HepG2 (cell line): ENCODE results near the gene NPB.

Experiments
- ETV5 ChIP-seq: IDR thresholded peaks from 2 replicates; pipeline ENCODE4 v1.6.1; 2018; ENCODE audit warnings: missing biosample characterization, missing genetic modification reagents, inconsistent platforms, borderline replicate concordance
- FOXM1 ChIP-seq: sonication (generic); formaldehyde crosslinking; IDR thresholded peaks from 2 replicates; pipeline ENCODE4 v1.5.0; 2020; ENCODE audit warnings: missing genetic modification reagents
- NR1H2 ChIP-seq: sonication (generic); formaldehyde crosslinking; IDR thresholded peaks from 2 replicates; pipeline ENCODE4 v1.8.1; 2022; ENCODE audit warnings: low read depth, missing genetic modification reagents, borderline replicate concordance
- NR2F1 ChIP-seq, 2 experiments: fragments of 450-650 bp in 1 of 2; formaldehyde crosslinking in 1 of 2; IDR thresholded peaks; 2 replicates each; pipeline versions ENCODE4 v1.5.0 to v1.6.1; 2016 to 2020; ENCODE audit warnings: mild to moderate bottlenecking in 1 of 2, missing compliant biosample characterization in 1 of 2, missing genetic modification reagents in 1 of 2, moderate library complexity in 1 of 2
- SP140L ChIP-seq: sonication (generic); formaldehyde crosslinking; IDR thresholded peaks from 2 replicates; pipeline ENCODE4 v1.4.0; 2020; ENCODE audit warnings: missing genetic modification reagents, borderline replicate concordance
- SRSF1 ChIP-seq: fragments of 200-400 bp; formaldehyde crosslinking; optimal IDR thresholded peaks from 2 replicates; pipeline ENCODE3; 2017; ENCODE audit warnings: mild to moderate bottlenecking, low read depth, low read length, moderate library complexity
- TAF1 ChIP-seq: sonication (generic); formaldehyde crosslinking; IDR thresholded peaks from 2 replicates; pipeline ENCODE4 v1.4.0; 2020; ENCODE audit warnings: missing genetic modification reagents
- ZBTB39 ChIP-seq: sonication (generic); formaldehyde crosslinking; IDR thresholded peaks from 2 replicates; pipeline ENCODE4 v1.5.0; 2020; ENCODE audit warnings: missing genetic modification reagents
- ZNF274 ChIP-seq: sonication (generic); formaldehyde crosslinking; IDR thresholded peaks from 2 replicates; pipeline ENCODE4 v1.5.1; 2020; ENCODE audit warnings: mild to moderate bottlenecking, missing genetic modification reagents
- TF ChIP-seq, protein P1 (sequence below): sonication (generic); formaldehyde crosslinking; IDR thresholded peaks from 2 replicates; pipeline ENCODE4 v1.5.0; 2020; ENCODE audit warnings: mild to moderate bottlenecking, missing genetic modification reagents, moderate library complexity
- TF ChIP-seq, protein P2 (sequence below): sonication (generic); formaldehyde crosslinking; IDR thresholded peaks from 2 replicates; pipeline ENCODE4 v1.4.0; 2020; ENCODE audit warnings: missing genetic modification reagents, borderline replicate concordance

- TF ChIP-seq TAF1 (CRISPR knock-in tag) (no peak), NR1H2 (CRISPR knock-in tag) (no peak), SP140L (CRISPR knock-in tag) (no peak), SRSF1 (no peak), NR2F1 (CRISPR knock-in tag; IDR thresholded peaks at IDR 0.05) (no peak), ZBTB39 (no peak), ZNF274 (CRISPR knock-in tag) (no peak), ETV5 (no peak), FOXM1 (CRISPR knock-in tag) (no peak)
- TF ChIP-seq, protein P1, sequence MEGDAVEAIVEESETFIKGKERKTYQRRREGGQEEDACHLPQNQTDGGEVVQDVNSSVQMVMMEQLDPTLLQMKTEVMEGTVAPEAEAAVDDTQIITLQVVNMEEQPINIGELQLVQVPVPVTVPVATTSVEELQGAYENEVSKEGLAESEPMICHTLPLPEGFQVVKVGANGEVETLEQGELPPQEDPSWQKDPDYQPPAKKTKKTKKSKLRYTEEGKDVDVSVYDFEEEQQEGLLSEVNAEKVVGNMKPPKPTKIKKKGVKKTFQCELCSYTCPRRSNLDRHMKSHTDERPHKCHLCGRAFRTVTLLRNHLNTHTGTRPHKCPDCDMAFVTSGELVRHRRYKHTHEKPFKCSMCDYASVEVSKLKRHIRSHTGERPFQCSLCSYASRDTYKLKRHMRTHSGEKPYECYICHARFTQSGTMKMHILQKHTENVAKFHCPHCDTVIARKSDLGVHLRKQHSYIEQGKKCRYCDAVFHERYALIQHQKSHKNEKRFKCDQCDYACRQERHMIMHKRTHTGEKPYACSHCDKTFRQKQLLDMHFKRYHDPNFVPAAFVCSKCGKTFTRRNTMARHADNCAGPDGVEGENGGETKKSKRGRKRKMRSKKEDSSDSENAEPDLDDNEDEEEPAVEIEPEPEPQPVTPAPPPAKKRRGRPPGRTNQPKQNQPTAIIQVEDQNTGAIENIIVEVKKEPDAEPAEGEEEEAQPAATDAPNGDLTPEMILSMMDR, result no peak
- TF ChIP-seq, protein P2, sequence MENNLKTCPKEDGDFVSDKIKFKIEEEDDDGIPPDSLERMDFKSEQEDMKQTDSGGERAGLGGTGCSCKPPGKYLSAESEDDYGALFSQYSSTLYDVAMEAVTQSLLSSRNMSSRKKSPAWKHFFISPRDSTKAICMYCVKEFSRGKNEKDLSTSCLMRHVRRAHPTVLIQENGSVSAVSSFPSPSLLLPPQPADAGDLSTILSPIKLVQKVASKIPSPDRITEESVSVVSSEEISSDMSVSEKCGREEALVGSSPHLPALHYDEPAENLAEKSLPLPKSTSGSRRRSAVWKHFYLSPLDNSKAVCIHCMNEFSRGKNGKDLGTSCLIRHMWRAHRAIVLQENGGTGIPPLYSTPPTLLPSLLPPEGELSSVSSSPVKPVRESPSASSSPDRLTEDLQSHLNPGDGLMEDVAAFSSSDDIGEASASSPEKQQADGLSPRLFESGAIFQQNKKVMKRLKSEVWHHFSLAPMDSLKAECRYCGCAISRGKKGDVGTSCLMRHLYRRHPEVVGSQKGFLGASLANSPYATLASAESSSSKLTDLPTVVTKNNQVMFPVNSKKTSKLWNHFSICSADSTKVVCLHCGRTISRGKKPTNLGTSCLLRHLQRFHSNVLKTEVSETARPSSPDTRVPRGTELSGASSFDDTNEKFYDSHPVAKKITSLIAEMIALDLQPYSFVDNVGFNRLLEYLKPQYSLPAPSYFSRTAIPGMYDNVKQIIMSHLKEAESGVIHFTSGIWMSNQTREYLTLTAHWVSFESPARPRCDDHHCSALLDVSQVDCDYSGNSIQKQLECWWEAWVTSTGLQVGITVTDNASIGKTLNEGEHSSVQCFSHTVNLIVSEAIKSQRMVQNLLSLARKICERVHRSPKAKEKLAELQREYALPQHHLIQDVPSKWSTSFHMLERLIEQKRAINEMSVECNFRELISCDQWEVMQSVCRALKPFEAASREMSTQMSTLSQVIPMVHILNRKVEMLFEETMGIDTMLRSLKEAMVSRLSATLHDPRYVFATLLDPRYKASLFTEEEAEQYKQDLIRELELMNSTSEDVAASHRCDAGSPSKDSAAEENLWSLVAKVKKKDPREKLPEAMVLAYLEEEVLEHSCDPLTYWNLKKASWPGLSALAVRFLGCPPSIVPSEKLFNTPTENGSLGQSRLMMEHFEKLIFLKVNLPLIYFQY, result no peak
Measured at GRCh38 chr17:81870981-81871386, 31.1 kb upstream of the NPB start, which contains the start of gene ARHGDIA.
